Activated CD4-positive, alpha-beta T cell treated with anti-CD3 and anti-CD28 coated beads for 48 hours (primary cell): Measurements from ENCODE around the gene EXOC6B.
"Not testable (repeated sequence)": the region's sequence is repeated elsewhere in the genome, so short reads cannot be mapped to it uniquely, and the experiment has no call there.

Experiments
- DNase-seq: peaks from one replicate; pipeline ENCODE4 v3.0.0-alpha.2; 2020

The EXOC6B gene

DNA sequence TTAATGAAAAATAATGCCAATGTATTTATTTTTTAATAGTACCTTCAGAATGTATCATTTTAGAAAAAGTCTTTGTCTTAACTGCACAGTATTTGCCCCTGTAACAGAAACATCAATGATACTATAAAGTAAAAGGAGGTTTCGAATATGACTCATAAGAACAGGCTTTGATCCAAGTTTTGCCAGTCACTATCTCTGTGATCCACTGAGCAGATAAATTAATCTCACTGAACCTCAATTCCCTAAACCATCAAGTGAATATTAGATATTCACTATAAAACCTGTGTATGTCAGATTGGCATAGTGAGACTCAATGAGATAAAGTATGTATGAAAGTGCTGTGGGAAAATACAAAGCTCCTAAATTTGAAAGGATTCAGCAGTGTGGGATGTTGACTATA is 292.1 kb downstream of the EXOC6B start:
- no peak for DNase-seq

- no peak for DNase-seq
Measured at GRCh38 chr2:72527424-72527823, 298.4 kb downstream of the EXOC6B start.

GRCh38 chr2:72526623-72527022 is 299.2 kb downstream of the EXOC6B start:
- DNase-seq, result no peak

DNA sequence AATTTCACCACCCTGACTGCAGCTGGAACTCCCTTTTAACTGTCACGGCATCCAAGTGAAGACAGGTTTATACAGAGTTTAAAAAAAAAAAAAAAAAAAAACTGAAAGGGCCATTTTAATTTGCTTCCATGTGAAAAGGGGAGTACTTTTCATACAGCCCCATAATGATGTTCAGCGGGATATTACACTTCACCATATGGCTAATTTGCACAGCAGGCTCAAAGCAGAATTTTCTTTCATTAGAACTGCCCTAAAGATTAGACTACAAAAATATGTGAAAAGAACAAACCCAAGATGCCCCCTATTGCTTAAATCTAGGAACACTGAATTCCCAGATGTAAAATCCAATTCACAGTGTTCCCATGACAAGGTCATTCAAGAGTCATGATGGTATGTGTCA is 301.8 kb downstream of the EXOC6B start:
- no peak for DNase-seq

GRCh38 chr2:72515696-72516095 is 310.1 kb downstream of the EXOC6B start:
- no peak for DNase-seq

GRCh38 chr2:72513011-72513410 is 312.8 kb downstream of the EXOC6B start:
- no peak for DNase-seq

DNA sequence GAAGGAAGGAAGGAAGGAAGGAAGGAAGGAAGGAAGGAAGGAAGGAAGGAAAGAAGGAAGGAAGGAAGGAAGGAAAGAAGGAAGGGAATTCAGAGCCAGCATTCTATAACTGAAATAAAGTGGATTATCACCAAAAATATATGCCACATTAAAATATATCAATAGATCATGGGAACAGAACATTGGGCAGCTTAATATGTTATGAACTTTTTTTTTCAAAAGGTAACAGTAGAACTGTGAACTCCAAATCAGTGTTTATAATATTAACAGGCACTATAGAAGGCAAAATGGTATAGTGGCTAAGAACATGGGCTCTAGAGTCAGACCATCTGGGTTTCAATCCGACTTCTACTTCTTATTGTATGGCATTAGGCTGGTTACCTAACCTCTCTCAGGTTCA is 313.5 kb downstream of the EXOC6B start:
- DNase-seq, result no peak

- no peak for DNase-seq
Measured at GRCh38 chr2:72511906-72512305, 313.9 kb downstream of the EXOC6B start.

DNA sequence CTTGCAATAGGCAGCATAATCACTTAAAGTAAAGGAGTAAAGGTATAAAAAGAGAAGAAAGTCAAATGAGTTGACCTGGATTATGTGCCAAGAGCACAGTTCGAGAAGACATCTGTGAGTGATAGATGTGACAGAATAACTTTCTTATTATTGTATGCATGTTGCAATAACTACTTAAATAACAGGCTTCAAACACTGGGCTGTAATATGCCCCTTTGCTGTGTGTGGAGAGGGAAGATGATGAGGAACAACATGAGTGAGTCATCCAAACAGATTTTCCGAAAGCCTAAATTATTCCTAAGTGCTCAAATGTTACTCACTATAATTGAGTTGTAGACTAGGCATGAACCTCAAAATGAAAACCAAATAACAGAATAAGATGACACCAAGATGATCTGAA is 328.1 kb downstream of the EXOC6B start:
- DNase-seq, result no peak

DNA sequence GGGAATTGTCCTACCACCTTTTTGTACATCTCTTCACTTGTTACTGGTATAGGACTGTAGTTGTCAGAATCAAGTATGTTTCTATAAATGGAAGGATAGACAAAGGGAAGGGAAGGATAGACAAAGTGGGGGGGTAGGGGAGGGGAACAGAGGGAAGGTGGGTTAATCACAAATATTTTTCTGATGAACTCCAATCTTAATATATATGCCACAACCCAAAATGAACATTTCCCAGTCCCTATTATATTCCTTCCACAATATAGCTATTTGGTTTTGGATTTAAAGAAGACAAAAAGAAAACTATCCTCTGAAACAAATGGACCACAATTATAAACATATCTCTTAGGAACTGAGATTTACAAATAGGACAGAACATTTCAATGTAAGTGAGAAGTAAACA is 329.4 kb downstream of the EXOC6B start:
- DNase-seq, result no peak

DNA sequence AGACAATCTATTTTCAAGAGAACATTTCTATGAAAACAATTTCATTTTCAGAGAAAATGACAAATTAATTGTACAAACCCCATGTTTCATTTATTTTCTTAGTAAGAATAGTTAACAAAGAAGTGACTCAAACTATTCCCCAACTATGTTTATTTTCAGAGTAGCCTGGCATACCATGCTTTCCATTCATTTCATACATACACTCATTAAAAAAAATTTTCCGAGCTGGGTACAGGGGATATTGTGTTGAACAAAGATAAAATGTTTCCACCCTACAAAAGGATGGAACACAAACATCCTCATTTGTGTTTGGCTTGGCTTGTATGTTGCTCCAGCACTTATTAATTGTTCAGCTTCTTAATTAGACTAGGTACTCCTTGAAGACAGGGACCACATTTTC is 331.4 kb downstream of the EXOC6B start:
- DNase-seq, result no peak

GRCh38 chr2:72484622-72485021 is 341.2 kb downstream of the EXOC6B start:
- DNase-seq, result not testable (repeated sequence)

GRCh38 chr2:72483346-72483745 is 342.5 kb downstream of the EXOC6B start:
- DNase-seq, result no peak

DNA sequence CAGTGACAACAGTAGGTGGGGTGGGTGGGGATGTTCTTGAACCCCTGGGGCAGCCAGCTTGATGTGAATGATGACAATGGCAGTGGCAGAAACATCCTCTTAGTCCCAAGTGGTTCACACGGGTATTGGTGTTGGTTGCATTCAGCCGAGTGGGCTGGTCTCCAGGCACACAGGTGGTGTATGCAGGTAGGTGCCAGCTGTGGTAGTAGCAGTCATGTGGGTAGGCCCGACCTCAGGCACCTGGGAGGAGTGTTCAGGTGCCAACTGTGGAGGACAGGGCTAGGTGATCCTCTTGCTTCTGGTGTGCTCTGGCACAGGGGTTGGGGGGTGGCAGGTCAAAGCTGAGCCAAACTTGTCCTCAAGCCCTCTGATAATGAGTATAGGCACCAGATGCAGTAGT is 350.6 kb downstream of the EXOC6B start:
- DNase-seq, result no peak

GRCh38 chr2:72457801-72458516 is 367.9 kb downstream of the EXOC6B start:
- DNase-seq, result no peak

DNA sequence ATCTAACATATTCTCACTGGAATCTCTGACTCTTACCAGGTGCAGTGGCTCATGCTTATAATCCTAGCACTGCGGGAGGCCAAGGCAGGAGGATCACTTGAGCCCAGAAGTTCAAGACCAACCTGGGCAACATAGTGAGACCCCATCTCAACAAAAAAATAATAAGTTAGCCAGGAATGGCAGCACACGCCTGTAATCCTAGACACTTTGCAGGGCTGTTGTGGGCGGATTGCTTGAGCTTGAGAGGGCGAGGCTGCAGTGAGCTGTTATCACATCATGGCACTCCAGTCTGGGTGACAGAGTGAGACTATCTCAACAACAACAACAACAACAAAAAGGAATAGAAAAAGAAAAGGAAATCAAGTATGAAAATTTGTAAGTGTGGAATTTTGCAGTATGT is 371.6 kb downstream of the EXOC6B start:
- no peak for DNase-seq

GRCh38 chr2:72442270-72442669 is 383.6 kb downstream of the EXOC6B start:
- DNase-seq, result no peak

GRCh38 chr2:72439892-72440291 is 385.9 kb downstream of the EXOC6B start:
- DNase-seq, result no peak

- no peak for DNase-seq
Measured at GRCh38 chr2:72438364-72438763, 387.5 kb downstream of the EXOC6B start.

GRCh38 chr2:72431737-72432136 is 394.1 kb downstream of the EXOC6B start:
- DNase-seq, result no peak

- DNase-seq, result no peak
Measured at GRCh38 chr2:72427022-72427861, 398.6 kb downstream of the EXOC6B start.

DNA sequence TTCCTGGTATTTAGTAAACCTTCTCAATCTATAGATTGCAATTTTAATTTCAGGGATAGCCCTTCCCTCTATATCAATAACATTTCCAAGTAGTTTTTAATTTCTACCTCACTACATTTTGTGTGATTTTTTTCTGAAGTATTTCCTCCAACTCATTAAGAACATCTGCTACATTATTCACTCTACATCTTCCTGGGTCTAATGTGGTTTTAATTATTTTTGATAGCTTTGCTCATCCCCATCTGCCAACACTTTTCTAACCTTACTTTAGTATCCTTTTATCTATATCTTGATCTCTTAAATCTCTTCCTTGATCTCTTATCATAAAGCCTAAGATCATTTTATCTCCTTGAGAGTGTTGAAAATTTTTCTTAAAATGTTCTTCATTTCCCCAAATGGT is 399.8 kb downstream of the EXOC6B start:
- no peak for DNase-seq

GRCh38 chr2:72423756-72424155 is 402.1 kb downstream of the EXOC6B start:
- DNase-seq, result no peak

GRCh38 chr2:72421771-72422379 is 404.0 kb downstream of the EXOC6B start:
- DNase-seq, result not testable (repeated sequence)
